Measurements from ENCODE around the gene APP.

The APP gene

DNA sequence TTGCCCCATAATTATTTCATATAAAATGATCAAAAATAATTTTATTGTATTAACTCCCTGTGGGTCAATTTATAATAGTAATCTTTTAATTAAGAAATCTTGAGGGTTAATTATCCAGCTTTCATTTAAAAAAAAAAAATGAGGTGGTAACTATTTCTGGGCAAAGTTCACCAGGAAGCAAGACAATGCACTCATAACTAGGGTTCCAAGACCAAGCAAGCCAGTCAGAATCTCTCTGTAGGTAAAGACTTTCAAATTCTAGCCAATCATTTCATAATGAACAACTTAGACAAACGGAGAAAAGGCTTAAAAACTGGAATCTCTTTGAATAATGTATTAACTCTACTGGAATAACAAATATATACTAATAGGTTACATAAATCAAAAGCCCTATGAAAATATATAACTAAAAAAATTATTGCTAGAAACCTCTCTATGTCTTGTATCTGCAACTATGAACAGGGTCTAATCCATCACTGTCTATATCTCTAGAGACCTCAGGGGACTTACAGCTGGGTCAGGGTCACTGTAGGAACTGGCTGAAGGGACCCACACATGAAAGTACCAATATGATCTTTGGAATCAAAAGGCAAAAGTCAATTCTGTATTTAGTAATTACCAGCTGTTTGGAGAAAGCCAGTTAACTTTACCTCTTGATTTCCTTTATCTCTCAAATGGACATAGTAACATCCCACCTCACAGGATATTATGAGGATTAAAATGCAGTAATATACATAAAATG lies 43.3 kb downstream of the APP start:
- no peak for DNase-seq (ENCODE audit: low spot score)
- H3K27ac ChIP-seq: no peak overlapping the region
- ChIA-PET CTCF (no interaction called here), POLR2A (ENCODE audit: low non-redundant PET) (no interaction called here)
- TF ChIP-seq, protein P1, sequence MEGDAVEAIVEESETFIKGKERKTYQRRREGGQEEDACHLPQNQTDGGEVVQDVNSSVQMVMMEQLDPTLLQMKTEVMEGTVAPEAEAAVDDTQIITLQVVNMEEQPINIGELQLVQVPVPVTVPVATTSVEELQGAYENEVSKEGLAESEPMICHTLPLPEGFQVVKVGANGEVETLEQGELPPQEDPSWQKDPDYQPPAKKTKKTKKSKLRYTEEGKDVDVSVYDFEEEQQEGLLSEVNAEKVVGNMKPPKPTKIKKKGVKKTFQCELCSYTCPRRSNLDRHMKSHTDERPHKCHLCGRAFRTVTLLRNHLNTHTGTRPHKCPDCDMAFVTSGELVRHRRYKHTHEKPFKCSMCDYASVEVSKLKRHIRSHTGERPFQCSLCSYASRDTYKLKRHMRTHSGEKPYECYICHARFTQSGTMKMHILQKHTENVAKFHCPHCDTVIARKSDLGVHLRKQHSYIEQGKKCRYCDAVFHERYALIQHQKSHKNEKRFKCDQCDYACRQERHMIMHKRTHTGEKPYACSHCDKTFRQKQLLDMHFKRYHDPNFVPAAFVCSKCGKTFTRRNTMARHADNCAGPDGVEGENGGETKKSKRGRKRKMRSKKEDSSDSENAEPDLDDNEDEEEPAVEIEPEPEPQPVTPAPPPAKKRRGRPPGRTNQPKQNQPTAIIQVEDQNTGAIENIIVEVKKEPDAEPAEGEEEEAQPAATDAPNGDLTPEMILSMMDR (conservative IDR thresholded peaks at IDR 0.05; ENCODE audit: low read depth): no peak

DNA sequence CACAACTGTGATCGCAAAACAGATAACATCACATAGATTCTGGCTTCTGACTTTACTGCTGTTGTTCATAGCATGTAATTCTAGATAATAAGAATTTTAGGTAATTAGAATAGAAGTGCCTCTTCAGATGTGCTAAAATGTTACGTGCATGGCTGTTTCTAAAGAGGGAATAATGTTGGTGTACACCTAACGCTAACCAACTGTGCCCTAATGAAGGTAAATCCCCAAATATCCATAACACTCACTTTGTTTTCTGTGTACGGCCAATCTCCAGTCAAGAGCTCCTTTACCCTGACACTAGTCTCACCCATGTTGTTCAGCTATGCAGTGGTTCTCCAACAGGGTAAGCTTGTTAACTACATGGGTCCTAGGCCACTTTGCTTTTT lies 44.4 kb downstream of the APP start:
- TF ChIP-seq, protein P1 (conservative IDR thresholded peaks at IDR 0.05; ENCODE audit: low read depth): no peak

DNA sequence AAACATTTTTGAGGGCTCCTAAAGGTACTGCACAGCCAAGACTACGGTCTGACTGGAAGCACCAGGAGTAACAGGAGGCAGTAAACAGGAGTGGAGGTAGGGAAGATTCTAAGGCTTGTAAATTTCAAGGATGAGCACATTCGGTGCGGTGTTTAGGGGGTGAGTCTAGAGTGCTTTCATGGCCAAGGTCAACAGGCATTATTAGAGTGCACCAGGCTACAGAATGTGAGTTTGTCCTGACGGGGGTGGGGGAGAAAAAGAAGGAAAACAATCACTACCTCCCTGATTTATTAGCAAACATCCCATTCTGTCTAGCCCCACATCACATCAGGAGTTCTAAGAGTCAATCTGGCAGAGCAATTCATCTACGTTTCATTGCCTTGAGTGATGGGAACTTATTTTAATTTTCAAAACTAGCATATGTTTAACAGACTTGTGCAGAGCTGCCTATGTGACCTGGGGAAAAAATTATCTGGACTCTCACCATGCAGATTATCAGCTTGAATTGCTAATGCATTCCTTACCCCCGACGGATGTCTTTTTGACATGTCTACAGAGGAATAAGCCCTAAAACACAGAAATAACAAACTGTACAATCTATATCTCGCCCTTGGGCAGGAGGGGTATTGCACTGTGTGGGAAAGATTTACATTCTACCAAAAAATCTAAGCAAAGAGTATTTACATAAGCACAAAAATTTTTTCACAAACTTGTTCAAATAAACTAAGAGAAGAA lies 45.0 kb downstream of the APP start:
- DNase-seq (ENCODE audit: low spot score): no peak
- H3K27ac ChIP-seq: peak overlapping the region; percentile 72; the same call in 1 of the 2 replicates
- TF ChIP-seq, protein P1 (conservative IDR thresholded peaks at IDR 0.05; ENCODE audit: low read depth): no peak
- POLR2A ChIA-PET (ENCODE audit: low non-redundant PET): no interaction called here
- CTCF ChIA-PET: interaction anchor here (0.6 kb wide), 1 partner anchor 244 kb away, joined by 4 read pairs; no protein-coding TSS in a partner anchor

More for the DNA sequence above, 44.4 kb downstream of the APP start:
- ChIA-PET CTCF (interaction anchor here (0.6 kb wide), 1 partner anchor 245 kb away, joined by 4 read pairs; no protein-coding TSS in a partner anchor), POLR2A (ENCODE audit: low non-redundant PET) (no interaction called here)
- H3K27ac ChIP-seq: no peak overlapping the region
- no peak for DNase-seq (ENCODE audit: low spot score)

DNA sequence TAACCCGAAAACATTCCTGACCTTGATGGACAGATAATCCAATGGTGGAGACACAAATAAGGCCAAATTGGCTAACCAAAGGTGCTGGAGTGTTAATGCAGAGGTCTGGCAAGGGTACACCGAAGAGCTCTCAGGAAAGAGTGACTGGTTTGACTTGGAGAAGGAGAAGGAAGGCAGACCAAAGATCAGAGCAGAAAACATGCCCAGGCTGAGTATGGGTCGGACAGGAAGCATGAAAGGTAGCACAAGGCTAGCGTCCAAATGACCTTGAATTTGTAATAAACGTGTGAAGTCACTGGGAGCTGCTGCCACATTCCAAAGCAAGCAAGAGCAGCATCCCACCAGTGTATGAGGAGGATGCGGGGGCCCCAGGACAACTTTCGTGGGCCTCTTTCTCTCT lies 45.7 kb downstream of the APP start:
- peak overlapping the region; percentile 72 for H3K27ac ChIP-seq
- ChIA-PET CTCF (interaction anchor here (0.7 kb wide), 1 partner anchor 91 kb away, joined by 4 read pairs; no protein-coding TSS in a partner anchor), POLR2A (ENCODE audit: low non-redundant PET) (no interaction called here)
- TF ChIP-seq, protein P1 (conservative IDR thresholded peaks at IDR 0.05; ENCODE audit: low read depth): no peak
- no peak for DNase-seq (ENCODE audit: low spot score)

DNA sequence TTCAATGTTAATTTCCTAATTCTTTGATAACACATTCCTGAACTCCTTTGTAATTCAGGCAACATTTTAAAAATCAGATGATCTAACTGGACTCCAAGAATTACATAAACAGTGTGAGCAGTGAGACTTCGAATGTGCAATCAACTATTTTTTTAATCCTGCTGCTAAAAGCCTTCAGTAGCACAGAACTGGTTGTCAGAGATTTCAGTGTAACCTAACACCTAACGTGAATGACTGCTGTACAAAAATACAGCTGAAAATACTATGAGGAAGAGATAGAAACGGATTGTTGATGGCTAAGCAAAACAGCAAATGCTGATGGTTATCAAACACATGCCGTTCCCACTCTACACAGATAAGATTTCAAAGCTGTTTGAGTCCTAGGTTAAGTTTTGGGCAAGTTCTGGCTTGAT lies 46.1 kb downstream of the APP start:
- ChIA-PET POLR2A (ENCODE audit: low non-redundant PET) (no interaction called here), CTCF (interaction anchor here (0.7 kb wide), 1 partner anchor 91 kb away, joined by 4 read pairs; no protein-coding TSS in a partner anchor)
- no peak for DNase-seq (ENCODE audit: low spot score)
- no peak overlapping the region; the same call in 1 of the 2 replicates for H3K27ac ChIP-seq
- TF ChIP-seq, protein P1 (conservative IDR thresholded peaks at IDR 0.05; ENCODE audit: low read depth): no peak

DNA sequence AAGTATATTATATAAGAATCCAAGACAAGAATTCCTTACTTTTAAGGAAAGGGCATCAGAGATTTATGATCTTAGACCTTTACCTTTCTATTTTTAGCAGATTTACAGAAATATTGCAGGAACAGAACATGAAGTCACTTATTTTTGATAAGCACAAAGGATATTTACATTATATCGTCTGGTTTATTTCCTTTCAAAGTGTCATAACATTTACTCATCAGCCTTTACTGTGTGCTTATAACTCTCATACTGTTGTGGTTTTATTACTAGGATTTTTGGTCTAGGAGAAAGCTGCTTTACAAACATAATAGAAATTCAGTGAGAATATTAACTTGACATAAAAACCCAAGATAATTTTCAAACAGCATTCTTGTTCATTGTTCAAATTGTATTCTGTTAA lies 47.6 kb downstream of the APP start:
- ChIA-PET POLR2A (ENCODE audit: low non-redundant PET) (no interaction called here), CTCF (interaction anchor here (0.5 to 0.8 kb wide), 3 partner anchors 14 to 269 kb away, joined by 3 to 4 read pairs (median 4); no protein-coding TSS in a partner anchor)
- no peak overlapping the region for H3K27ac ChIP-seq
- DNase-seq (ENCODE audit: low spot score): no peak
- TF ChIP-seq, protein P1 (conservative IDR thresholded peaks at IDR 0.05; ENCODE audit: low read depth): no peak
